ENCODE data around the gene WBP11.

WBP11 gene

DNA sequence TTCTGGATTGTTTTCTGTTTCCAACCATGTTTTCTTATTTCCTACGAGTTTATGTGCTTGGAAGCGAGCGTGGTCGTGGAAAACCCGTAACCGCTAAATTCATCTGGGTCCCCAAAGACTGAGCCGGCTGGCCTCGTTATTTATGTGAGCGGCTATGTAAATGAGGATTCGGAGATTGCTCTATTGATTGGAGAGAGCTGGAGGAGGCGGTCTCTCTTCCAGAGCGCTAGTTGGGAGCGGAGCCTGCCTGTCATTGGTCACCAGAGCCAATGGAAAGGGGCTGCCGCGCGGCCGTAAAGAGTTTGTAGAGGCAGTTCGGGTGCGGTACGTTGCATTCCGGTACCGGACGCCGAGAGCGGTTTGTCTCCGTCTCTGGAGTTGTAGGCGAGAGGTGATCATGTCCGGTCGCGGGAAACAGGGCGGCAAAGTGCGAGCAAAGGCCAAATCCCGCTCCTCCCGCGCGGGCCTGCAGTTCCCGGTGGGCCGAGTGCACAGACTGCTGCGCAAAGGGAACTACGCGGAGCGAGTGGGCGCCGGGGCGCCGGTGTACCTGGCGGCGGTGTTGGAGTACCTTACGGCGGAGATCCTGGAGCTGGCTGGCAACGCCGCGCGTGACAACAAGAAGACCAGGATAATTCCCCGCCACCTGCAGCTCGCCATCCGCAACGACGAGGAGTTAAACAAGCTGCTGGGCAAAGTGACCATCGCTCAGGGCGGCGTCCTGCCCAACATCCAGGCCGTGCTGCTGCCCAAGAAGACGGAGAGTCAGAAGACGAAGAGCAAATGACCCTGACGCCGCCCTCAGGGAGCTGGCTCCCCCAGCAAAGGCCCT, 29.0 kb downstream of the WBP11 start:
- Mint-ChIP-seq H3K4me3 (peak overlapping the region; percentile 95 to 99 (median 97)), H3K36me3 (ENCODE audit: low read depth) (no peaks in the 10 kb centered on the region), H3K27me3 (ENCODE audit: low read depth) (no peaks in the 10 kb centered on the region), H3K9me3 (no peaks in the 10 kb centered on the region), H3K4me1 (peaks cover 38% of the 10 kb centered on the region), H3K27ac (peak overlapping the region; percentile 95 to 100 (median 98))
- TF ChIP-seq, protein P1, sequence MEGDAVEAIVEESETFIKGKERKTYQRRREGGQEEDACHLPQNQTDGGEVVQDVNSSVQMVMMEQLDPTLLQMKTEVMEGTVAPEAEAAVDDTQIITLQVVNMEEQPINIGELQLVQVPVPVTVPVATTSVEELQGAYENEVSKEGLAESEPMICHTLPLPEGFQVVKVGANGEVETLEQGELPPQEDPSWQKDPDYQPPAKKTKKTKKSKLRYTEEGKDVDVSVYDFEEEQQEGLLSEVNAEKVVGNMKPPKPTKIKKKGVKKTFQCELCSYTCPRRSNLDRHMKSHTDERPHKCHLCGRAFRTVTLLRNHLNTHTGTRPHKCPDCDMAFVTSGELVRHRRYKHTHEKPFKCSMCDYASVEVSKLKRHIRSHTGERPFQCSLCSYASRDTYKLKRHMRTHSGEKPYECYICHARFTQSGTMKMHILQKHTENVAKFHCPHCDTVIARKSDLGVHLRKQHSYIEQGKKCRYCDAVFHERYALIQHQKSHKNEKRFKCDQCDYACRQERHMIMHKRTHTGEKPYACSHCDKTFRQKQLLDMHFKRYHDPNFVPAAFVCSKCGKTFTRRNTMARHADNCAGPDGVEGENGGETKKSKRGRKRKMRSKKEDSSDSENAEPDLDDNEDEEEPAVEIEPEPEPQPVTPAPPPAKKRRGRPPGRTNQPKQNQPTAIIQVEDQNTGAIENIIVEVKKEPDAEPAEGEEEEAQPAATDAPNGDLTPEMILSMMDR (IDR thresholded peaks at IDR 0.05; ENCODE audit: unreplicated experiment in 3 of 3), result no peak

DNA sequence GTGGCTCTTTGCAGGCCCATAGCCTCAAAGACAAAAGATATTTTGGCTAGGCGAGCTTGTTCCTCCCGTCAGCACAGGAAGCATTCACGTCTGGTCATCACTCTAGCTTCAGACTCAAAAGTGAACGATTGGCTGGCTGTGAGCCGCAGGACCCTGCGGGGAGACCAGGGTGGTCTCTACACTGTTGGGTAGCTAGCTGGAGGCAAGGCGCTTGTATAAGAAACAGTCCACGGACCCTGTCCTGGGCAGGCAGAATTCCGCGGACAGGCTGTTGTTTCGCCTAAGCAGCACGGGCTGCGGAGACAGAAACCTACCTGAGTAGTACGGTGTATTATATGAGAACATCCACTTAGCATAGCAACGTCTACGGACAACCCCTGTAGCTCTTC, 29.6 kb downstream of the WBP11 start:
- Mint-ChIP-seq H3K27me3 (ENCODE audit: low read depth) (no peaks in the 10 kb centered on the region), H3K4me1 (peaks cover 42% of the 10 kb centered on the region), H3K36me3 (ENCODE audit: low read depth) (peaks cover 3% of the 10 kb centered on the region), H3K27ac (peak overlapping the region; percentile 95 to 100 (median 98)), H3K4me3 (peak overlapping the region; percentile 95 to 99 (median 97)), H3K9me3 (no peaks in the 10 kb centered on the region)
- TF ChIP-seq, protein P1 (IDR thresholded peaks at IDR 0.05; ENCODE audit: unreplicated experiment in 3 of 3), result no peak

DNA sequence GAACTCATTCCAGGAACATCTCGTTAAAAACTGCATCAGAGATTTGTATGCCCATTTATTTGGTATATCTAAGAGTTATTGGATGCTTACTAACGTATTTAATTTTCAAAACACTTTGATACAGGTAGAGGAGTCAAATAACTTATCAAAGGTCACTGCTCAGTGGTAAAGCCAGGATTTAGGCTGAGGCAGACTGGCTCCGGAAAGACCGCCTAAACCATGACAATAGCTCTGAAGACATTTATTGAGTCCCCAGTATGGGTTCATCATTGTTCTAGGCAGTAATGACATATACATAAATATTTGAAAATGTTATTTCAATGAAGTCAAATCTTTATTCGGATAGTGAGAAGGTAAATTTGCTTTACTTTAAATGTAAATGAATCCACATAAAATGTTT, 30.3 kb downstream of the WBP11 start:
- H3K36me3 Mint-ChIP-seq (ENCODE audit: low read depth), result peaks cover 5% of the 10 kb centered on the region
- peak overlapping the region; percentile 95 to 99 (median 97) for H3K4me3 Mint-ChIP-seq
- peak overlapping the region; percentile 64 to 100 (median 95) for H3K27ac Mint-ChIP-seq
- H3K9me3 Mint-ChIP-seq, result no peaks in the 10 kb centered on the region
- H3K4me1 Mint-ChIP-seq, result peaks cover 45% of the 10 kb centered on the region
- TF ChIP-seq, protein P1 (IDR thresholded peaks at IDR 0.05; ENCODE audit: unreplicated experiment in 3 of 3), result no peak
- no peaks in the 10 kb centered on the region for H3K27me3 Mint-ChIP-seq (ENCODE audit: low read depth)

DNA sequence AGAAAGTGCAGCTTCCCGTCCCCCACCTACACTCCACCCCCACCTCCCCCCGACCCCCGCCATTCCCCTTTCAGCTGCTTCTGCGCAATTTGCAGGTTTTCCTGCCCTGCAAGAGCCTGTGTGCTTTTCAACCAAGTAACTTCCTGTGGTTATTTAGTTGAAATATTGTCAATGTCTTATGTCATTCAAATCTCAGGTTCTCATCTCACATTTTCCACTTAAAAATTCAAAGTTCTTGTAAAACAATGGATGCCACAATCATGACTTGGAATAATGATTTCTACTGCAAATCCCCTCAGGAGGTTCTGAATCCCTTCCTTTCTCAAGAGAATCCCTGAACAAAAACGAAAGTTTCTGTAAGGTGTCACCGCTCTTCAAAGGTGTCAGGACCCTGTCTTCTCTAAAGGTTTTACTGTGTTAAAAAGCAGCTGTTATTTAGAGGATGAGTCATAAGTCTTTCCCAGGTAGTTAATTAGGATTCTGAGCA, 31.6 kb downstream of the WBP11 start:
- Mint-ChIP-seq H3K27ac (peak overlapping the region; percentile 95 to 99 (median 97)), H3K36me3 (ENCODE audit: low read depth) (peaks cover 18% of the 10 kb centered on the region), H3K4me1 (peaks cover 51% of the 10 kb centered on the region), H3K27me3 (ENCODE audit: low read depth) (no peaks in the 10 kb centered on the region), H3K4me3 (peak overlapping the region; percentile 96 to 98 (median 96)), H3K9me3 (no peaks in the 10 kb centered on the region)
- TF ChIP-seq, protein P1 (IDR thresholded peaks at IDR 0.05; ENCODE audit: unreplicated experiment in 3 of 3), result no peak

DNA sequence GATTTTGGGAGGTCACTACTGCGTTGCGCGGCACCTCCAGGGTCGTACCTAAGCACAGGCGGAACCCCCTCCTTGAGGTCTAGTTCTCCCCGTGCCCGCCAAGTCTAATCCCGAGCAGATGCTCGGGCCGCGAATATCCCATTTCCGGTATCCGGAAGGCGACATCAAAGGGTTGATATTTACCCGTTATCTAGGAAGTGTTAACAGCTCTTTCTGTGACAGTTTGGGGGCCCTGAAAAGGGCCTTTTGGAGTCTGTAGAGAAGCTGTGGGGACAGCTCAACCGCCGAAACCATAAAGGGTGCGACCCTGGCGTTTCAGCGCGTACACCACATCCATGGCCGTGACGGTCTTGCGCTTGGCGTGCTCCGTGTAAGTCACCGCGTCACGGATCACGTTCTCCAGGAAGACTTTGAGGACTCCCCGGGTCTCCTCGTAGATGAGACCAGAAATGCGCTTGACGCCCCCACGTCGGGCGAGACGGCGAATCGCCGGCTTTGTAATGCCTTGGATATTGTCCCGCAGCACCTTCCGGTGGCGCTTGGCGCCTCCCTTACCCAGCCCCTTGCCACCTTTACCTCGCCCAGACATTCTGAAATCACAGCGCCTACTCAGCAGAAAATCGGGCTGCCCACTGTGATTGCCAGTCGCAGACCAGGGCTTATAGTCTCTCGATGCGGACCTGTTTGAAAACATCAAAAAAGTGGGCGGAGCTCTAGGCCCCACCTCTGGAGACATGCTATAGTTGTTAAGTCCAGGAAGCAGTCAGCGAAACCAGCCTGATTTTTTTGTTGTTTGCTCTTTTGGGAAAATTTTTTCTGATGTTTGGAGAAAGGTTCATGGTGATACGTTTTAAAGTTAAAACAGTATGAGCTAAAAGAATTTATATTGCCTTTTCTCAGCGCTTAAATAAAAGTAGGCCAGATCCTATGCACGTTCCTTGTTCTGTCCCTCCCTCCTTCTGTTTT, 32.5 kb downstream of the WBP11 start:
- TF ChIP-seq, protein P1 (IDR thresholded peaks at IDR 0.05; ENCODE audit: unreplicated experiment in 3 of 3), result no peak
- no peaks in the 10 kb centered on the region for H3K27me3 Mint-ChIP-seq (ENCODE audit: low read depth)
- peaks cover 43% of the 10 kb centered on the region for H3K4me1 Mint-ChIP-seq
- peaks cover 26% of the 10 kb centered on the region for H3K36me3 Mint-ChIP-seq (ENCODE audit: low read depth)
- peak overlapping the region; percentile 95 to 99 (median 97) for H3K27ac Mint-ChIP-seq
- H3K9me3 Mint-ChIP-seq, result peaks cover 3% of the 10 kb centered on the region
- peak overlapping the region; percentile 96 to 98 (median 96) for H3K4me3 Mint-ChIP-seq
